Ovary (tissue), 3 donors: ENCODE measurements around the gene ANGPTL8.

Experiments
- EP300 ChIP-seq: sonication (generic); formaldehyde crosslinking; IDR thresholded peaks from one replicate; pipeline ENCODE4 v1.6.1; 2017; ENCODE audit warnings: antibody characterized with exemption
- POLR2A ChIP-seq: fragments of 450-650 bp; IDR thresholded peaks from one replicate; pipeline ENCODE4 v1.6.1; 2017; ENCODE audit warnings: antibody characterized with exemption, mild to moderate bottlenecking, moderate library complexity
- TF ChIP-seq, protein P1 (sequence below), 3 donors: fragments of 450-650 bp in 2 of 3; fragments of 200-600 bp in 1 of 3; IDR thresholded peaks; one replicate each; pipeline versions ENCODE4 v1.5.1 to v1.8.0; 2016 to 2022; ENCODE audit warnings: antibody characterized with exemption in 3 of 3, mild to moderate bottlenecking in 1 of 3
- donor health status: DM: no; HTN: no; CAD: no.

- TF ChIP-seq, protein P1, sequence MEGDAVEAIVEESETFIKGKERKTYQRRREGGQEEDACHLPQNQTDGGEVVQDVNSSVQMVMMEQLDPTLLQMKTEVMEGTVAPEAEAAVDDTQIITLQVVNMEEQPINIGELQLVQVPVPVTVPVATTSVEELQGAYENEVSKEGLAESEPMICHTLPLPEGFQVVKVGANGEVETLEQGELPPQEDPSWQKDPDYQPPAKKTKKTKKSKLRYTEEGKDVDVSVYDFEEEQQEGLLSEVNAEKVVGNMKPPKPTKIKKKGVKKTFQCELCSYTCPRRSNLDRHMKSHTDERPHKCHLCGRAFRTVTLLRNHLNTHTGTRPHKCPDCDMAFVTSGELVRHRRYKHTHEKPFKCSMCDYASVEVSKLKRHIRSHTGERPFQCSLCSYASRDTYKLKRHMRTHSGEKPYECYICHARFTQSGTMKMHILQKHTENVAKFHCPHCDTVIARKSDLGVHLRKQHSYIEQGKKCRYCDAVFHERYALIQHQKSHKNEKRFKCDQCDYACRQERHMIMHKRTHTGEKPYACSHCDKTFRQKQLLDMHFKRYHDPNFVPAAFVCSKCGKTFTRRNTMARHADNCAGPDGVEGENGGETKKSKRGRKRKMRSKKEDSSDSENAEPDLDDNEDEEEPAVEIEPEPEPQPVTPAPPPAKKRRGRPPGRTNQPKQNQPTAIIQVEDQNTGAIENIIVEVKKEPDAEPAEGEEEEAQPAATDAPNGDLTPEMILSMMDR (IDR thresholded peaks at IDR 0.05): no peak
- TF ChIP-seq POLR2A (no peak), EP300 (no peak)
Measured at GRCh38 chr19:11269408-11269807, 30.0 kb downstream of the ANGPTL8 start.
